ENCODE data around the gene CADPS.

The CADPS gene

DNA sequence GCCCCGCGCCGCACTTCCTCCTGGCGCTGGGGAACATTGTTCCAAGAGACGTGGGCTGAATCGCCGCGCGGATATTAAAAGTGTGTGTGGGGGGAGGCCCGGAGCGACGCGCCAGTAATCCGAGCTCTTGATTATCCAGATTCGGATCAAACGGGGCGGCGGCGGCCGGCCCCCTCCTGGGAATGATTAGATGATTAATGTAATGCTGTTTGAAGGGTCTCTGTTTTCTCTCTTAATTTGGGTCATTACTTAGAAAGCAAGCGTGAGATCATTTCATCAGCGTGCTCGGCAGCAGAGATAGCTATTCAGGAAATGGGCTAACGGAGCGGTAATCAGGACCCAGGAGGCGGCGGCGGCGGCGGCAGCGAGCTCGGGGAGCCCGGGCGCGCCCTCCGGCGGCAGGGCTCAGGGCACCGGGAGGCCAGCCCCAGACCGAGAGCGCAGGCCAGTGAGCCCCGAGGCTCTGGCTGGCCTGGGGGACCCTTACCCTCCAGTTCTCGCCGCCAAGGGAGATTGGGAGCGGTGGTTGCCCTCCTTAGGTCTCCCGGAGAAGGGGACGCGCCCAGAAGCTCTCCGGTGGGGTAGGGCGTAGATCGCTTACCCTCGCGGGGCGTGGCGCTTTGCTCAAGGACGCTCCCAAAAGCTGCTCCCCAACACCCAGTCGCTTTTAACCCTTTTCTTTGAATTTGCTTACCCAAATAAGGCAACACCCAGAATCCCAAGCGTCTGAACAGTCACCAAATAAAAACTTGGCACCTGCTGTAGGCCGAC, 506.3 kb downstream of the CADPS start:
- DNase-seq: no peak

DNA sequence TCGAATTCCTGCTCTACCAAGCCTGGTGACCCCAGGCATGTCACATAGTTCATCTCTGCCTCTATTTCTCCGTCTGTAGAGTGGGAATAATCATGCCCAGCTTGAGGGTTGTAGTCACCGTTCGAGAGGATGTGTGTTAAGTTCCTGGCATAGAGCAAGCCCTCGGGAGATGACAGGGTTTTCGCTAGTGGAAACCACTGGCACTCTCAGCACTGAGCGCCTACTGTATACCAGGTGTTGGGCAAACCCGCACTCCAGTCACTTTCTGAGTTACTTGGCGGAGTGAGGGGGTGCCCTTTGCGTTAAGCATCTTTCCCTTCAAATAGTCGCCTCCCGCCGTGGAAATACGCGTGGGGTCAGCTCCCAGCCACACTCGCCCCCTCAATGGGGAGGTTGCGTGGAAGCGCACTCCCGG, 506.9 kb downstream of the CADPS start:
- no peak for DNase-seq

DNA sequence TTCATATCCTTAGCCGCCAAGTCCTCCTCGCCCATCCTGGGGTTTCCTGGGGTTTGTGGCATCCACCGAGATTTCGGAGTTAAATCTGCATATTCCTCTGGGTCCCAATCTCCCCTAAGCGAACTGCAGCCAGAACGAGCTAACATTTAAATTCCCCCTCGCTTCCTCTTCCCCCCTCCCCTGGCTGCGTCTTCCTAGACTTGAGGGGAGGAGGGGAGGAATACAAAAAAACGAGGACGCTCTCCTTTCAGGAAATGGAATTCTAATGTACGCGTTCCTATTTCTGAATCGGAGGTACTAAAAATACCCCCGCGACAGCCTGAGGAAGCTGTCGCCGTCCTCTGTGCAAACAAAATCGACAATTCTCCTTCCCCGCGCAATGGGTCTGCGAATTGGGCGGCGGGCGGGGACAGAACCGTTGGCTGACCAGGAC, 507.4 kb downstream of the CADPS start:
- no peak for DNase-seq

DNA sequence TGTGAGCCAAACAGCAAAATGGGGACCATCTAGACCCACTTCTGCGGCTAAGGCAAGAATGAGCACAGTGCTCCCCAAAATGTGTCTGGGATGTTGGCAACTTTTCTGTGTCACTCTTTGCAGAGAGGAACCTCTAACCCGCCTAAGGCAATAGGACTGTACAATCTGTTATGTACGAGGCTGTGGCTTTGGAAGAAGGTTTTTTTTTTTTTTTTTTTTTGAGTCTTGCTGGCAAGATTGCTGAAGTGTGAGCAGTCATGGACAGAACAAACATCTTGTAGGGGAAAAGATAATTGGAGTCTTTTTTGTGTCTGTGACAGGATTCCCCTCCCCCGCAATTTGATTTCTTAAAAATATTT, 509.1 kb downstream of the CADPS start:
- DNase-seq: no peak

DNA sequence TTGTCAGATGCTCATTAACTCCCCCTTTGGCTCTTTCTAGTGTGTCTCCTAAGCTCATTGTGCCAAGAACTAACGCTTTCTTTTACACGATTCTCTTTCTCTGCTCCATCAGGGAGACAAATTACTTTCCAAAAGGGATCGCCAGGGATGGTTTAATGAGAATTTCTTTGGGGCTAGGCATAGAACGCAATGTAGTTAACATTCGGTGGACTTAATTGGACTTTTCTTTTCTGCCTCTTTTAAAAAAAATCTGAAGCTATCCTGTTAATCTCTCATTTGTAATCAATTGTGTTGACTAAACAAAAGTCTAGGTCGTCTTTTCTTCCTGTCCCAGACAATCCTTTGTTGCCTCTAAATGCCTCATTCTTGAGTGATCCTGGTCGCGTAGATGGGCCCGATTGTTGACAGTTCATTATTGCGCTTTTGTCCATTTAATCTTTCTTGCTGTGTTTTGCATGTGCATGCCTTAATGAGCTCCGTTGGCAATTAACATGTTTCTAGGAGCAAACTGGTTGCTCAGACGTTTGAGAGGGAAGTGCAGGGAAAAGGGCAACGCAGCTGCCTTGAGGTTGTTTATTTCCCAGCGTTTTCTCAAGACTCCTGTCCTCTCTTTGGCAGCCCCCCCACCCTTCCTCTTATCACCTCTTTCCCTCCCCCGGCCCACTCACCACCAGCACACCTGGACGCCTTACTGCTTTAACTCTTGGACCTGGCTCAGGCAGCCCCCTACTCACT, 509.7 kb downstream of the CADPS start:
- DNase-seq: no peak

DNA sequence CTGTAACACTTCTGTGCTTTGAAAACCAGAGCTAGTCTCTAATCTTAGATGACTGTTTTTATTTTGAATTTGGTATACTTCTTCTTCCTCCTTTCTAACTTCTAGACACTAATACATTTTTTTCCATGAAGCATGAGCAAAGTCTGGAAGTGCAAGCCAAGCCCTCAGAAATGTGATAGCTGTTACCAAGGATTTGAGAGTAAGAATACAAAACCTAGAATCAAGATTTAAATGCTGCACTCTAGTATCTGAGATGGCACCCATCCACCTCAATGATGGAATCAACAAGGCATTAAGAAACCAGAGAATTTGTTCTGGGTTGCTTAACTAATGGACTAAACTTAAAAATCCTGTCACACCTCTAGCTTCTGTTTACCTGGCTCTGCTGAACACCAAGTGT, 511.0 kb downstream of the CADPS start:
- no peak for DNase-seq

DNA sequence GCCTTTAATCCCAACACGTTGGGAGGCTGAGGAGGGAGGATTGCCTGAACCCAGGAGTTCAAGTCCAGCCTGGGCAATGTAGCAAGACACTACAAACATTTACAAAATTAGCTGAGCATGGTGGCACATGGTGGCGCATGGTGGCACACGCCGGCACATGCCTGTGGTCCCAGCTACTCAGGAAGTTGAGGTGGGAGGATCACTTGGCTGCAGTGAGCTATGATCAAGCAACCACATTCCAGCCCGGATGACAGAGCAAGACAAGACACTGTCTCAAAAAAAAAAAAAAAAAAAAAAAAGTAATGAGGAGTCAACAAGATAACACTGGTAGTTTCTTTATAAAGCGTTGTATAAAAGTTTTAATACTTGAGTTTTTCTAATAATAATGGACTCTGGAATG, 511.9 kb downstream of the CADPS start:
- no peak for DNase-seq

DNA sequence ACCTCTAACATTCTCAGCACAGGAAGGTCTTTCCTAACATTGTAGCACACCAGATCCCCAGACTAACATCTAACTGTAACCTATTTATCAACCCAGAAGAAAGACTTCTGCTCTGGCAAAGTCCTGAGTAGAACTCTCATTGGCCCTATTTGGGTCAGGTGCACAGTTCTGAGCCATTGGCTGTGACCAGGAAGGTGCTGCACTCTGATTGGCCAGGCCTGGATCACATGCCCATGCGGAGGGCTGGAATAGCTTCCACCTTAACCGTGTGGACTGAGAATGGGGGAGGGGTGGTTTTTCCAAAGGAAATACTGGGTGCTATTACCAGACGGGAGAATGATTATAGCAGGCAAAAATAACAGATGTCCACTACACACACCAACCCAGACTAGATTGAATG, 513.4 kb downstream of the CADPS start:
- no peak for DNase-seq

DNA sequence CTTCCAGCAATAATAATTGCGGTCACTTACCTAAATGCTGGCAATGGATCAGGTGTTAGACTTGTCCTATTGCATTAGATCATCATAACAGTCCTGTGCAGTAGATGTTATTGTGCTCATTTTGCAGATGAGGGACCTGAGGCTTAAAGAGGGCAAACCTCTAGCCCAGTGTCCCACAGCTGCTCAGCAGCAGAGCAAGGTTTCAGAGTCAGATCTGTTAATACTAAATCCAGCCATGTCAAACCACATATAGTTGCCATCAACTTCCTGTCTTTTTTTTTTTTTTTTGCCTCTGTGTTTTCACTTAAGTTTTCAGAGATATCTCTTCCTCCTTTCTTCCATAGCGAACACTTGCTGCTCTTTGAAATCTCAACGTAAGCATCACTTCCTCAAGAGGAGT, 514.0 kb downstream of the CADPS start:
- DNase-seq: no peak

DNA sequence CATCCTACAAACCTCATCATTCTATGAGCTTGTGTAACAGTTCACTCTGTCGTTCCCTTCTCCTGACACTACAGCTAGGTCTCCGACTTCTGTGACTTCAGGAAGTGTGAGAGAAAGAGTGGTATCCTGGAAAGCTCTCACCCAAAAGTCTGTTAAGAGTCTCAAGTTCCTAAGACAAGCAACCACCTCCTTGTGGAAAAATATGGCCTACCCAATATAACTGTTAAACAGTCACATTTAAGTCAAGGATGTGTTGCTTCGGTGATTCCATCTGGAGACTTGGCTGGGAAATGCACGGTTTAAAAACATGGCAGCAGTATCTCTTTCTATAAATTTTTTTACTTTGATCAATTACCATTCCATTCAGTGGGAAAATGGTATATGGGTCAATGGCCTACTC, 515.7 kb downstream of the CADPS start:
- DNase-seq: no peak

DNA sequence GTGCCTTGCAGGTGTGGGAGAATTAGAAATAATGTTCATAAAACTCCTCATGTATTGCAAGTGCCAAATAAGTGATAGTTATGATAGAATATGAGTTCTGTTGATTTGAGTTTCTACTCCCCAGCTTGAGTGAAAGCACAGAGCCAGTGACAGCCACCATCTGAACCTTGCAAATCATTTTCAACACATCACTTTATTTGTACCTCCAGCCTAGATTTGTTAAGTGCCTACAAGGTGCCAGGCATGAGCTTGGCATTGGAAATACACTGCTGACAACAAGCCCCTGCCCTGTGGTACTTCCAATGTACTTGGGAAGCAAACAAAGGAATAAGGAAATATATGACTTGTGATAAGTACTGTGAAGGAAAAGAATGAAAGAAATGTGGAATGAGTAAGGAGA, 518.9 kb downstream of the CADPS start:
- DNase-seq: no peak

DNA sequence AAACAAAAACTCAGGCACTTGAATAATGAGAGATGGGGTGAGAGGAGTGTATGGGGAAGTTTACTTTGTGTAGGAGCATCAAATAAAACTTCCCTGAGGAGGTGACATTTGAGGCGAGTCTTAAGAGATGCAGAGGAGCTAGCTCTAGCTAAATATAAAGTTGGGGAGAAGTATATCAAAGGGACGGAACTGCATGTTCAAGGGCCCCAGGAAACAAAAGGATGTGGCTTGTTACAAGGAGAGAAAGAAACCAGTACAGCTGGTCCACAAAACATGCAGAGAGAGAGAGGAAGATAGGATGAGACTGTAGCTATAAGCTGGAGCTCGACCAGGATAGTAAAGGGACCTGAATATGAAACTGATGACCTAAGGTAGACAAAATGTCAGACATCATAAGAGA, 519.5 kb downstream of the CADPS start:
- no peak for DNase-seq
